Measurements from ENCODE around the gene MBD4.
"Not testable (repeated sequence)": the region's sequence is repeated elsewhere in the genome, so short reads cannot be mapped to it uniquely, and the experiment has no call there.

The MBD4 gene

GRCh38 chr3:129398803-129399144, 41.0 kb downstream of the MBD4 start:
- TF ChIP-seq CTCF (IDR thresholded peaks at IDR 0.05; ENCODE audit: extremely low read depth, missing control alignments), result no peak
- DNase-seq (ENCODE audit: low spot score), result no peak

GRCh38 chr3:129393760-129394564, 45.8 kb downstream of the MBD4 start:
- not testable (repeated sequence) for DNase-seq (ENCODE audit: low spot score)

GRCh38 chr3:129393271-129393670, 46.5 kb downstream of the MBD4 start:
- TF ChIP-seq CTCF (IDR thresholded peaks at IDR 0.05; ENCODE audit: extremely low read depth, missing control alignments), result no peak
- no peak for DNase-seq (ENCODE audit: low spot score)

- DNase-seq (ENCODE audit: low spot score), result not testable (repeated sequence)
Observed at GRCh38 chr3:129392106-129392887, 47.5 kb downstream of the MBD4 start.

- not testable (repeated sequence) for DNase-seq (ENCODE audit: low spot score)
Observed at GRCh38 chr3:129391583-129391982, 48.2 kb downstream of the MBD4 start.

- no peak for TF ChIP-seq CTCF (IDR thresholded peaks at IDR 0.05; ENCODE audit: extremely low read depth, missing control alignments)
- DNase-seq (ENCODE audit: low spot score), result no peak
Observed at GRCh38 chr3:129389572-129389937, 50.2 kb downstream of the MBD4 start.

- DNase-seq (ENCODE audit: low spot score), result not testable (repeated sequence)
Observed at GRCh38 chr3:129388791-129389571, 50.8 kb downstream of the MBD4 start.

- no peak for DNase-seq (ENCODE audit: low spot score)
- no peak for TF ChIP-seq CTCF (IDR thresholded peaks at IDR 0.05; ENCODE audit: extremely low read depth, missing control alignments)
Observed at GRCh38 chr3:129387487-129387886, 52.3 kb downstream of the MBD4 start.

- no peak for TF ChIP-seq CTCF (IDR thresholded peaks at IDR 0.05; ENCODE audit: extremely low read depth, missing control alignments)
- no peak for DNase-seq (ENCODE audit: low spot score)
Observed at GRCh38 chr3:129386984-129387383, 52.8 kb downstream of the MBD4 start.

- not testable (repeated sequence) for DNase-seq (ENCODE audit: low spot score)
Observed at GRCh38 chr3:129385507-129385906, 54.2 kb downstream of the MBD4 start.

Data from GM20000 (cell line).